HTERT RPE-1 (cell line): ENCODE data around the gene SGPP2.
"Not testable (repeated sequence)": the region's sequence is repeated elsewhere in the genome, so short reads cannot be mapped to it uniquely, and the experiment has no call there.

Experiments
- in situ Hi-C: fragments of 300-500 bp; cut with MboI; formaldehyde crosslinking; loops from 4 replicates; pipeline ENCODE4 v1.14.3; 2020; ENCODE audit warnings: low sequenced_read_pairs

SGPP2 gene

GRCh38 chr2:222572264-222572721 lies 147.9 kb downstream of the SGPP2 start:
- in situ Hi-C loops = no loop called here

GRCh38 chr2:222572751-222573174 lies 148.4 kb downstream of the SGPP2 start:
- in situ Hi-C loops = no loop called here

GRCh38 chr2:222575618-222576017 lies 151.3 kb downstream of the SGPP2 start:
- in situ Hi-C loops = no loop called here

GRCh38 chr2:222576171-222577081 lies 152.1 kb downstream of the SGPP2 start:
- in situ Hi-C loops = no loop called here

GRCh38 chr2:222577341-222577740 lies 153.0 kb downstream of the SGPP2 start:
- in situ Hi-C loops = no loop called here

- in situ Hi-C loops = no loop called here
Measured at GRCh38 chr2:222582928-222583327, 158.6 kb downstream of the SGPP2 start.

- in situ Hi-C loops = not testable (repeated sequence)
Measured at GRCh38 chr2:222584589-222584988, 160.2 kb downstream of the SGPP2 start.

- in situ Hi-C loops = no loop called here
Measured at GRCh38 chr2:222591661-222592060, 167.3 kb downstream of the SGPP2 start.

- in situ Hi-C loops = no loop called here
Measured at GRCh38 chr2:222592176-222592575, 167.8 kb downstream of the SGPP2 start.

- in situ Hi-C loops = no loop called here
Measured at GRCh38 chr2:222594679-222595078, 170.3 kb downstream of the SGPP2 start.

- in situ Hi-C loops = no loop called here
Measured at GRCh38 chr2:222595581-222595980, 171.2 kb downstream of the SGPP2 start.

GRCh38 chr2:222598611-222599010 lies 174.3 kb downstream of the SGPP2 start:
- in situ Hi-C loops = no loop called here

- in situ Hi-C loops = no loop called here
Measured at GRCh38 chr2:222603501-222603900, 179.2 kb downstream of the SGPP2 start.

- in situ Hi-C loops = no loop called here
Measured at GRCh38 chr2:222604749-222605515, 180.6 kb downstream of the SGPP2 start.

- in situ Hi-C loops = no loop called here
Measured at GRCh38 chr2:222606306-222606705, 182.0 kb downstream of the SGPP2 start.

- in situ Hi-C loops = no loop called here
Measured at GRCh38 chr2:222608081-222608480, 183.7 kb downstream of the SGPP2 start.

GRCh38 chr2:222609381-222609780 lies 185.0 kb downstream of the SGPP2 start:
- in situ Hi-C loops = no loop called here
